Measurements from ENCODE around the gene SRD5A2. TPM values are rescaled to one million over a fixed set of nuclear protein-coding genes. Genes with fewer than 3 reads are reported as not detected.
A peak's percentile ranks its signal among the peaks of the same experiment; 100 is the strongest.

Gene SRD5A2
- total and polyA plus RNA-seq, 4 donors: 2.3 to 23.3 (median 2.9) TPM; not detected in 1

DNA sequence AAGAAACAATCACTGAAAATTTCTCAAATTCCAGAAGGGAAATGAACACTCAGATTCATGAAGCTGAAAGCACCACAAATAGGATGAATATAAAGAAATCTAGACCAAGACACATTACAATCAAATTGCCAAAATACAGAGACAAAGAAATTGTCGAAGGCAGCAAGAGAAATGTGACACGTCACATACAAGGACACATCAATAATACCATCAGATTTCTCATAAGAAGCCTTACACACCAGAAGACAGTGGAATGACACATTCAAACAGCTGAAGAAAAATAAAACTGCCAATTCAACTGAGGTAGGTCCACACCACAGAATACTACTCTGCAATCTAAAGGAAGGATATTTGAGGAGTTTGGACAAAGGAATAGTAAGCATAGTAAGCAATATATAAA is 27.4 kb downstream of the SRD5A2 start:
- no peak overlapping the region for H3K27ac ChIP-seq (ENCODE audit: low read depth in 1 of 2, low read length in 2 of 2)
- H3K4me1 ChIP-seq (ENCODE audit: control insufficient read depth in 4 of 4, insufficient read depth in 4 of 4, low read length in 3 of 4): peaks cover 0 to 30% (median 7%) of the 10 kb centered on the region in 4 donors
- no peak overlapping the region for H3K4me3 ChIP-seq (ENCODE audit: low read depth in 1 of 3, low read length in 3 of 3)
- WGBS: 94% methylated on average over 2 of the region's 2 CpGs
- no peak for DNase-seq (ENCODE audit: low spot score)
- H3K9me3 ChIP-seq (ENCODE audit: control insufficient read depth in 4 of 4, low read length in 3 of 4): peaks cover 0 to 2% (median 0%) of the 10 kb centered on the region in 4 donors
- no peaks in the 10 kb centered on the region for H3K27me3 ChIP-seq (ENCODE audit: control insufficient read depth in 4 of 4, insufficient read depth in 4 of 4, low read length in 3 of 4)
- TF ChIP-seq SP1 (IDR thresholded peaks at IDR 0.05) (no peak), RXRA (IDR thresholded peaks at IDR 0.05) (no peak), FOXA1 (IDR thresholded peaks at IDR 0.05) (no peak), RAD21 (IDR thresholded peaks at IDR 0.05) (no peak), EGR1 (IDR thresholded peaks at IDR 0.05; ENCODE audit: low read depth in 2 of 2) (no peak), HNF4G (IDR thresholded peaks at IDR 0.05) (no peak), TAF1 (conservative IDR thresholded peaks at IDR 0.05) (no peak), YY1 (IDR thresholded peaks at IDR 0.05) (no peak), NR2F2 (IDR thresholded peaks at IDR 0.05) (no peak), FOXA2 (IDR thresholded peaks at IDR 0.05) (no peak), HNF4A (conservative IDR thresholded peaks at IDR 0.05) (no peak)
- TF ChIP-seq, protein P1, sequence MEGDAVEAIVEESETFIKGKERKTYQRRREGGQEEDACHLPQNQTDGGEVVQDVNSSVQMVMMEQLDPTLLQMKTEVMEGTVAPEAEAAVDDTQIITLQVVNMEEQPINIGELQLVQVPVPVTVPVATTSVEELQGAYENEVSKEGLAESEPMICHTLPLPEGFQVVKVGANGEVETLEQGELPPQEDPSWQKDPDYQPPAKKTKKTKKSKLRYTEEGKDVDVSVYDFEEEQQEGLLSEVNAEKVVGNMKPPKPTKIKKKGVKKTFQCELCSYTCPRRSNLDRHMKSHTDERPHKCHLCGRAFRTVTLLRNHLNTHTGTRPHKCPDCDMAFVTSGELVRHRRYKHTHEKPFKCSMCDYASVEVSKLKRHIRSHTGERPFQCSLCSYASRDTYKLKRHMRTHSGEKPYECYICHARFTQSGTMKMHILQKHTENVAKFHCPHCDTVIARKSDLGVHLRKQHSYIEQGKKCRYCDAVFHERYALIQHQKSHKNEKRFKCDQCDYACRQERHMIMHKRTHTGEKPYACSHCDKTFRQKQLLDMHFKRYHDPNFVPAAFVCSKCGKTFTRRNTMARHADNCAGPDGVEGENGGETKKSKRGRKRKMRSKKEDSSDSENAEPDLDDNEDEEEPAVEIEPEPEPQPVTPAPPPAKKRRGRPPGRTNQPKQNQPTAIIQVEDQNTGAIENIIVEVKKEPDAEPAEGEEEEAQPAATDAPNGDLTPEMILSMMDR (IDR thresholded peaks at IDR 0.05; ENCODE audit: low read depth, low read length, missing input control): no peak
- TF ChIP-seq, protein P2, sequence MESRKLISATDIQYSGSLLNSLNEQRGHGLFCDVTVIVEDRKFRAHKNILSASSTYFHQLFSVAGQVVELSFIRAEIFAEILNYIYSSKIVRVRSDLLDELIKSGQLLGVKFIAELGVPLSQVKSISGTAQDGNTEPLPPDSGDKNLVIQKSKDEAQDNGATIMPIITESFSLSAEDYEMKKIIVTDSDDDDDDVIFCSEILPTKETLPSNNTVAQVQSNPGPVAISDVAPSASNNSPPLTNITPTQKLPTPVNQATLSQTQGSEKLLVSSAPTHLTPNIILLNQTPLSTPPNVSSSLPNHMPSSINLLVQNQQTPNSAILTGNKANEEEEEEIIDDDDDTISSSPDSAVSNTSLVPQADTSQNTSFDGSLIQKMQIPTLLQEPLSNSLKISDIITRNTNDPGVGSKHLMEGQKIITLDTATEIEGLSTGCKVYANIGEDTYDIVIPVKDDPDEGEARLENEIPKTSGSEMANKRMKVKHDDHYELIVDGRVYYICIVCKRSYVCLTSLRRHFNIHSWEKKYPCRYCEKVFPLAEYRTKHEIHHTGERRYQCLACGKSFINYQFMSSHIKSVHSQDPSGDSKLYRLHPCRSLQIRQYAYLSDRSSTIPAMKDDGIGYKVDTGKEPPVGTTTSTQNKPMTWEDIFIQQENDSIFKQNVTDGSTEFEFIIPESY (IDR thresholded peaks at IDR 0.05): no peak
- TF ChIP-seq, protein P3, sequence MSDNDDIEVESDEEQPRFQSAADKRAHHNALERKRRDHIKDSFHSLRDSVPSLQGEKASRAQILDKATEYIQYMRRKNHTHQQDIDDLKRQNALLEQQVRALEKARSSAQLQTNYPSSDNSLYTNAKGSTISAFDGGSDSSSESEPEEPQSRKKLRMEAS (IDR thresholded peaks at IDR 0.05): no peak
- TF ChIP-seq, protein P4, sequence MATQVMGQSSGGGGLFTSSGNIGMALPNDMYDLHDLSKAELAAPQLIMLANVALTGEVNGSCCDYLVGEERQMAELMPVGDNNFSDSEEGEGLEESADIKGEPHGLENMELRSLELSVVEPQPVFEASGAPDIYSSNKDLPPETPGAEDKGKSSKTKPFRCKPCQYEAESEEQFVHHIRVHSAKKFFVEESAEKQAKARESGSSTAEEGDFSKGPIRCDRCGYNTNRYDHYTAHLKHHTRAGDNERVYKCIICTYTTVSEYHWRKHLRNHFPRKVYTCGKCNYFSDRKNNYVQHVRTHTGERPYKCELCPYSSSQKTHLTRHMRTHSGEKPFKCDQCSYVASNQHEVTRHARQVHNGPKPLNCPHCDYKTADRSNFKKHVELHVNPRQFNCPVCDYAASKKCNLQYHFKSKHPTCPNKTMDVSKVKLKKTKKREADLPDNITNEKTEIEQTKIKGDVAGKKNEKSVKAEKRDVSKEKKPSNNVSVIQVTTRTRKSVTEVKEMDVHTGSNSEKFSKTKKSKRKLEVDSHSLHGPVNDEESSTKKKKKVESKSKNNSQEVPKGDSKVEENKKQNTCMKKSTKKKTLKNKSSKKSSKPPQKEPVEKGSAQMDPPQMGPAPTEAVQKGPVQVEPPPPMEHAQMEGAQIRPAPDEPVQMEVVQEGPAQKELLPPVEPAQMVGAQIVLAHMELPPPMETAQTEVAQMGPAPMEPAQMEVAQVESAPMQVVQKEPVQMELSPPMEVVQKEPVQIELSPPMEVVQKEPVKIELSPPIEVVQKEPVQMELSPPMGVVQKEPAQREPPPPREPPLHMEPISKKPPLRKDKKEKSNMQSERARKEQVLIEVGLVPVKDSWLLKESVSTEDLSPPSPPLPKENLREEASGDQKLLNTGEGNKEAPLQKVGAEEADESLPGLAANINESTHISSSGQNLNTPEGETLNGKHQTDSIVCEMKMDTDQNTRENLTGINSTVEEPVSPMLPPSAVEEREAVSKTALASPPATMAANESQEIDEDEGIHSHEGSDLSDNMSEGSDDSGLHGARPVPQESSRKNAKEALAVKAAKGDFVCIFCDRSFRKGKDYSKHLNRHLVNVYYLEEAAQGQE (IDR thresholded peaks at IDR 0.05): no peak
- no peak overlapping the region for H3K9ac ChIP-seq (ENCODE audit: low read depth in 1 of 2, low read length in 2 of 2)
- H3K36me3 ChIP-seq (ENCODE audit: control insufficient read depth in 4 of 4, insufficient read depth in 3 of 4, low read depth in 1 of 4, low read length in 3 of 4): no peaks in the 10 kb centered on the region

DNA sequence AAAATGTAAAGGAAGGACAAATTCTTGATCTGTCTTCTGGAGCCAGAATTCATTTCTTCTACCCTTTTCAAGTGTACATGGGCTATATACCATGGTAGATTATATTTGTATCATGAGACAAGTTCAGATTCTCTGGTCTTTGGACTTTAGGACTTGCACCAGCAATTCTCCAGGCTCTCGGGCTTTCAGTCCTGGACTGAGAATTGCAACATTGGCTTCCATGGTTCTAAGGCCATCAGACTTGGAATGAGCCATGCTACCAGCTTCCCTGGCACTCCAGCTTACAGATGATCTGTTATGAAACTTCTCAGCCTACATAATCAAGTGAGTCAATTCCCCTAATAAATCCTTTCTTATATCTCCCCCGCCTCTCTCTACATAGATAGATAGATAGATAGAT is 33.3 kb downstream of the SRD5A2 start:
- H3K27me3 ChIP-seq (ENCODE audit: control insufficient read depth in 4 of 4, insufficient read depth in 4 of 4, low read length in 3 of 4): no peaks in the 10 kb centered on the region
- DNase-seq (ENCODE audit: low spot score): no peak
- H3K27ac ChIP-seq (ENCODE audit: low read depth in 1 of 2, low read length in 2 of 2): peak overlapping the region; percentile 65 to 74
- peak overlapping the region in 1 of 3 donors; percentile 8 for H3K4me3 ChIP-seq (ENCODE audit: low read depth in 1 of 3, low read length in 3 of 3)
- 42% methylated on average over 2 of the region's 2 CpGs for WGBS
- H3K9me3 ChIP-seq (ENCODE audit: control insufficient read depth in 4 of 4, low read length in 3 of 4): peaks cover 0 to 2% (median 0%) of the 10 kb centered on the region in 4 donors
- H3K36me3 ChIP-seq (ENCODE audit: control insufficient read depth in 4 of 4, insufficient read depth in 3 of 4, low read depth in 1 of 4, low read length in 3 of 4): no peaks in the 10 kb centered on the region
- peaks cover 3 to 16% (median 7%) of the 10 kb centered on the region in 4 donors for H3K4me1 ChIP-seq (ENCODE audit: control insufficient read depth in 4 of 4, insufficient read depth in 4 of 4, low read length in 3 of 4)
- H3K9ac ChIP-seq (ENCODE audit: low read depth in 1 of 2, low read length in 2 of 2): no peak overlapping the region
- TF ChIP-seq NR2F2 (IDR thresholded peaks at IDR 0.05) (no peak), EGR1 (IDR thresholded peaks at IDR 0.05; ENCODE audit: low read depth in 2 of 2) (no peak), JUND (IDR thresholded peaks at IDR 0.05) (peak; percentile 75 to 88), FOXA2 (IDR thresholded peaks at IDR 0.05) (peak; percentile 33), FOXA1 (IDR thresholded peaks at IDR 0.05) (no peak), GABPA (IDR thresholded peaks at IDR 0.05 in 1 of 2, conservative IDR thresholded peaks at IDR 0.05 in 1 of 2) (no peak), YY1 (IDR thresholded peaks at IDR 0.05) (peak; percentile 91), SP1 (IDR thresholded peaks at IDR 0.05) (peak; percentile 96)
- TF ChIP-seq, protein P1 (IDR thresholded peaks at IDR 0.05; ENCODE audit: low read depth, low read length, missing input control): no peak
- TF ChIP-seq, protein P4 (IDR thresholded peaks at IDR 0.05): peak; percentile 66
